Measurements from ENCODE around the gene ASS1. TPM values are rescaled to one million over a fixed set of nuclear protein-coding genes. Genes with fewer than 3 reads are reported as not detected.

ASS1 gene
- total RNA-seq, 4 donors from 2014 or later: 123 to 235 (median 166) TPM

GRCh38 chr9:130486103-130486502 is 41.3 kb downstream of the ASS1 start:
- no peaks in the 10 kb centered on the region for H3K36me3 ChIP-seq
- no peak overlapping the region for H3K4me3 ChIP-seq (replicated peaks in 1 of 3)
- no peak for DNase-seq
- WGBS, 2 donors: 96% methylated on average over 6 of the region's 6 CpGs
- H3K9me3 ChIP-seq: no peaks in the 10 kb centered on the region
- no peak overlapping the region for H3K27ac ChIP-seq
- H3K27me3 ChIP-seq: no peaks in the 10 kb centered on the region
- intact Hi-C loops (cut with DNase I): no loop called here
- no peak for TF ChIP-seq POLR2A (IDR thresholded peaks at IDR 0.05)
- TF ChIP-seq CTCF (IDR thresholded peaks at IDR 0.05): no peak
- no peaks in the 10 kb centered on the region for H3K4me1 ChIP-seq

- 72 to 79% methylated on average over 6 of the region's 6 CpGs for WGBS, 2 donors
- DNase-seq: no peak
- Histone ChIP-seq H3K36me3 (peaks cover 0 to 3% of the 10 kb centered on the region in 2 donors), H3K27me3 (no peaks in the 10 kb centered on the region), H3K4me3 (replicated peaks in 1 of 3) (no peak overlapping the region), H3K4me1 (no peaks in the 10 kb centered on the region), H3K9me3 (no peaks in the 10 kb centered on the region), H3K27ac (no peak overlapping the region)
- TF ChIP-seq CTCF (IDR thresholded peaks at IDR 0.05) (no peak), POLR2A (IDR thresholded peaks at IDR 0.05) (no peak)
- intact Hi-C loops (cut with DNase I): no loop called here
Measured at GRCh38 chr9:130487500-130487899, 42.7 kb downstream of the ASS1 start.

- Histone ChIP-seq H3K27me3 (no peaks in the 10 kb centered on the region), H3K4me1 (no peaks in the 10 kb centered on the region), H3K27ac (no peak overlapping the region), H3K9me3 (no peaks in the 10 kb centered on the region), H3K36me3 (peaks cover 0 to 3% of the 10 kb centered on the region in 2 donors), H3K4me3 (replicated peaks in 1 of 3) (no peak overlapping the region)
- intact Hi-C loops (cut with DNase I): no loop called here
- 91 to 94% methylated on average over 12 to 18 of the region's 18 CpGs for WGBS, 2 donors
- no peak for DNase-seq
- TF ChIP-seq CTCF (IDR thresholded peaks at IDR 0.05) (no peak), POLR2A (IDR thresholded peaks at IDR 0.05) (no peak)
Measured at GRCh38 chr9:130488621-130489330, 44.0 kb downstream of the ASS1 start.

- no peak for TF ChIP-seq POLR2A (IDR thresholded peaks at IDR 0.05)
- no peak for TF ChIP-seq CTCF (IDR thresholded peaks at IDR 0.05)
- Histone ChIP-seq H3K4me3 (replicated peaks in 1 of 3) (no peak overlapping the region), H3K27ac (no peak overlapping the region), H3K27me3 (no peaks in the 10 kb centered on the region), H3K9me3 (no peaks in the 10 kb centered on the region), H3K4me1 (no peaks in the 10 kb centered on the region), H3K36me3 (peaks cover 8 to 9% of the 10 kb centered on the region in 2 donors)
- 73 to 85% methylated on average over 19 of the region's 19 CpGs for WGBS, 2 donors
- no peak for DNase-seq
- intact Hi-C loops (cut with DNase I): no loop called here
Measured at GRCh38 chr9:130490981-130491380, 46.2 kb downstream of the ASS1 start.

- Histone ChIP-seq H3K4me3 (replicated peaks in 1 of 3) (no peak overlapping the region), H3K27me3 (no peaks in the 10 kb centered on the region), H3K36me3 (peaks cover 8 to 9% of the 10 kb centered on the region in 2 donors), H3K27ac (no peak overlapping the region), H3K4me1 (no peaks in the 10 kb centered on the region), H3K9me3 (no peaks in the 10 kb centered on the region)
- DNase-seq: no peak
- WGBS, 2 donors: 91 to 94% methylated on average over 15 of the region's 15 CpGs
- no peak for TF ChIP-seq CTCF (IDR thresholded peaks at IDR 0.05)
- no peak for TF ChIP-seq POLR2A (IDR thresholded peaks at IDR 0.05)
- intact Hi-C loops (cut with DNase I): no loop called here
Measured at GRCh38 chr9:130491830-130492482, 47.2 kb downstream of the ASS1 start.

All from thyroid gland (tissue), 4 donors.